Prostate gland (tissue), 2 donors: ENCODE data around the gene PPP2R2D.

Experiments used
- CTCF ChIP-seq, 4 experiments: fragments of 200-600 bp in 2 of 4; fragments of 450-650 bp in 2 of 4; sonication (generic) in 2 of 4; IDR thresholded peaks; 1 replicate in 3 of 4; 2 replicates in 1 of 4; pipeline ENCODE4 v1.5.1; 2016 to 2019; ENCODE audit warnings: antibody characterized with exemption in 4 of 4, mild to moderate bottlenecking in 2 of 4, moderate library complexity in 2 of 4
- POLR2A ChIP-seq: fragments of 450-650 bp; IDR thresholded peaks from one replicate; pipeline ENCODE4 v1.6.1; 2016; ENCODE audit warnings: antibody characterized with exemption, mild to moderate bottlenecking
- POLR2AphosphoS5 ChIP-seq: sonication (generic); formaldehyde crosslinking; IDR thresholded peaks from one replicate; pipeline ENCODE4 v1.6.1; 2017; ENCODE audit warnings: antibody characterized with exemption

- TF ChIP-seq CTCF (IDR thresholded peaks at IDR 0.05) (no peak), POLR2A (no peak), POLR2AphosphoS5 (no peak)
Measured at GRCh38 chr10:131854579-131855335, 46.1 kb upstream of the PPP2R2D start.
